BE2C (cell line): ENCODE data around the gene CCDC97.
A peak's percentile ranks its signal among the peaks of the same experiment; 100 is the strongest.

ENCODE experiments used
- DNase-seq: peaks from one replicate; pipeline ENCODE4 v3.0.0-alpha.2; 2020
- H3K27me3 ChIP-seq: fragments of 250-450 bp; sonication (Bioruptor Pico); 2 replicates; pipeline ENCODE4 v1.5.1; 2020; ENCODE audit warnings: mild to moderate bottlenecking
- H3K36me3 ChIP-seq: fragments of 250-450 bp; sonication (Bioruptor Pico); 2 replicates; pipeline ENCODE4 v1.5.1; 2020; ENCODE audit warnings: mild to moderate bottlenecking
- H3K4me1 ChIP-seq: fragments of 250-450 bp; sonication (Bioruptor Pico); 2 replicates; pipeline ENCODE4 v1.5.1; 2020
- H3K4me3 ChIP-seq: 2 replicates; pipeline ENCODE4 v1.5.1; 2011; ENCODE audit warnings: low read depth, low read length
- H3K9me3 ChIP-seq: fragments of 250-450 bp; sonication (Bioruptor Pico); 2 replicates; pipeline ENCODE4 v1.5.1; 2020
- TF ChIP-seq, protein P1 (sequence below): IDR thresholded peaks from 2 replicates; pipeline ENCODE4 v1.5.1; 2012; ENCODE audit warnings: mild to moderate bottlenecking, low read depth, low read length

The CCDC97 gene

DNA sequence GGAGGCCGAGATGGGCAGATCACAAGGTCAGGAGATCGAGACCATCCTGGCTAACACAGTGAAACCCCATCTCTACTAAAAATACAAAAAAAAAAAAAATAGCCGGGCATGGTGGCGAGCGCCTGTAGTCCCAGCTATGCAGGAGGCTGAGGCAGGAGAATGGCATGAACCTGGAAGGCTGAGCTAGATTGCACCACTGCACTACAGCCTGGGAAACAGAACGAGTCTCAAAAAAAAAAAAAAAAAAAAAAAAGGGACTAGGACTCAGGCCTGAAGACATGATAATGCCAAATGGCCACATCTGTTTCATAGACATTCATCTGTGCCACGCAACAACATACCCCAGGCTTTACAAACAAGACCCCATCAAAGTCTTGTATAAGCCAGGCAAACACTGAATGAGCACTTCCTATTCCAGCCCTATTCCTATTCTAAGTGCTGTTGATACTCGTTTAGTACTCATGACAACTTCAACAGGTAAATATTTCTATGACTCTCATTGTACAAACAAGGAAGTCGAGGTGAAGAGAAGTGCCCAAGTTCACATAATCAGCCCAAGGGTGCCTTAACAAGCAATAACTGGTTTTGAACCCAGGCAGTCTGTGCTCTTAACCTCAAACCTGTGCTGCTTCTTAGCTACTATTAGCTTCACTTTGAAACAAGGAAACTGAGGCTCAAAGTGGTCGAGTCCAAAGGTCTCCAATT lies 52.3 kb downstream of the CCDC97 start:
- Histone ChIP-seq H3K27me3 (no peaks in the 10 kb centered on the region), H3K36me3 (no peaks in the 10 kb centered on the region), H3K4me3 (no peak overlapping the region), H3K4me1 (no peaks in the 10 kb centered on the region), H3K9me3 (no peaks in the 10 kb centered on the region)
- TF ChIP-seq, protein P1, sequence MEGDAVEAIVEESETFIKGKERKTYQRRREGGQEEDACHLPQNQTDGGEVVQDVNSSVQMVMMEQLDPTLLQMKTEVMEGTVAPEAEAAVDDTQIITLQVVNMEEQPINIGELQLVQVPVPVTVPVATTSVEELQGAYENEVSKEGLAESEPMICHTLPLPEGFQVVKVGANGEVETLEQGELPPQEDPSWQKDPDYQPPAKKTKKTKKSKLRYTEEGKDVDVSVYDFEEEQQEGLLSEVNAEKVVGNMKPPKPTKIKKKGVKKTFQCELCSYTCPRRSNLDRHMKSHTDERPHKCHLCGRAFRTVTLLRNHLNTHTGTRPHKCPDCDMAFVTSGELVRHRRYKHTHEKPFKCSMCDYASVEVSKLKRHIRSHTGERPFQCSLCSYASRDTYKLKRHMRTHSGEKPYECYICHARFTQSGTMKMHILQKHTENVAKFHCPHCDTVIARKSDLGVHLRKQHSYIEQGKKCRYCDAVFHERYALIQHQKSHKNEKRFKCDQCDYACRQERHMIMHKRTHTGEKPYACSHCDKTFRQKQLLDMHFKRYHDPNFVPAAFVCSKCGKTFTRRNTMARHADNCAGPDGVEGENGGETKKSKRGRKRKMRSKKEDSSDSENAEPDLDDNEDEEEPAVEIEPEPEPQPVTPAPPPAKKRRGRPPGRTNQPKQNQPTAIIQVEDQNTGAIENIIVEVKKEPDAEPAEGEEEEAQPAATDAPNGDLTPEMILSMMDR = no peak
- DNase-seq = no peak

DNA sequence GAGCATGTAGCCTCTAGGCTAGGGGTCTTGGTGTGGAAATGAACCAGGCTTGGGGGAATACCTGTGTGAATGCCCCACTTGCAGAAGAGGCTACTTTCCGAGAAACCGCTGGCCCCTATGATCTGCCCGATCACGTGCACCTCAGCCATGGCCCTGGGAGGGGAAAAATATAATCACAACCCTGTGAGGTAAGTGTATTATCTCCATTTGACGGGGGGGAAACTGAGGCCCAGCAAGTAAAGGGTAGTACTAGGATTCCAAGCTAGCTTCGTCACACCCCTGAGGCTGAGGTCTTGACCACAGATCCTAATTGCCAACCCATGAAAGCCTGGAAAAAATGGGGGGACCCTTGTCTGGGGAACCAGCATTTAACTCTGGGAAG lies 53.4 kb downstream of the CCDC97 start:
- DNase-seq = no peak
- no peaks in the 10 kb centered on the region for H3K9me3 ChIP-seq
- no peaks in the 10 kb centered on the region for H3K36me3 ChIP-seq
- no peaks in the 10 kb centered on the region for H3K27me3 ChIP-seq
- no peaks in the 10 kb centered on the region for H3K4me1 ChIP-seq
- TF ChIP-seq, protein P1 = no peak
- peak overlapping the region; percentile 83 for H3K4me3 ChIP-seq

DNA sequence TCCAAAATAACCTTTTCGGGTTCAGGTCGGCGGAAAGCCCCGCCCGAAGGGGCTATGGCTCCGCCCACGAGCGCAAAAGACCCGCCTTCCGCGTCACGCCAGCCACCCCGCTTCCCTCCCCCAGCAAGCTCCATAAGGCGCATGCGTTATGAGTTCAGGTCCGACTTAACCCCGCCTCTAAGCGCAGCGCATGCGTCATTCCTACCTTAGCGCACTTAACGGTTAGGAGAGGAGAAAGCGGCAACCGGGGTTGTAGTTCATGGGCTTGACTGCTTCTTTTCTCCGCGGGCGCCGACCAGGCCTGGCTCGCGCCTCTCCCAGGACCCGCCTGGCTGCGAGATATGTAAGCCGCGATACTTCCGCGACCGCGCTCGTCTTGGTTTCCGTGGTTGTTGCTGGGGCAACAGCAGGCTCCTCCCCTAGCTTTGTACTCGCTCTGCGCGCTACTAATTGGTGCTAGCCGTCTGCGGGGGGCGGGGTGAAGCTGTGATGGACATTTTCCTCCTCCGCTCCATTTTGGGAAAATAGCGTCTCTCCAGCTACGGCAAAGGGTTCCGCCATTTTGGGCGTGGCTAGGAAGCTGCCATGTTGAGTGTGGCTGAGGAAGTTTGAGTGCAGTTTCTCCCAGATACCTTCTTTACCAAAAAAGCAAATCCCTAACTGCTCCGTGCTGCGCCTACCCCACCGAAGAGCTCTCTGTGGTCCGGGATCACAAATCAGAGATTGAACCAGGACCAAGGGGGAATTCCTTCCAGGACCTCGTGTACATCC lies 54.0 kb downstream of the CCDC97 start, which contains the start of gene B9D2:
B9D2 (minus strand) TSS at position 397 of the 771 bp plus-strand sequence. CDS start 630 bp downstream, outside the sequence.
- Histone ChIP-seq H3K9me3 (no peaks in the 10 kb centered on the region), H3K4me1 (no peaks in the 10 kb centered on the region), H3K27me3 (no peaks in the 10 kb centered on the region), H3K4me3 (peak within 1 kb of the TSS; percentile 83), H3K36me3 (no peaks in the 10 kb centered on the region)
- DNase-seq = peak; percentile 98
- TF ChIP-seq, protein P1 = no peak

DNA sequence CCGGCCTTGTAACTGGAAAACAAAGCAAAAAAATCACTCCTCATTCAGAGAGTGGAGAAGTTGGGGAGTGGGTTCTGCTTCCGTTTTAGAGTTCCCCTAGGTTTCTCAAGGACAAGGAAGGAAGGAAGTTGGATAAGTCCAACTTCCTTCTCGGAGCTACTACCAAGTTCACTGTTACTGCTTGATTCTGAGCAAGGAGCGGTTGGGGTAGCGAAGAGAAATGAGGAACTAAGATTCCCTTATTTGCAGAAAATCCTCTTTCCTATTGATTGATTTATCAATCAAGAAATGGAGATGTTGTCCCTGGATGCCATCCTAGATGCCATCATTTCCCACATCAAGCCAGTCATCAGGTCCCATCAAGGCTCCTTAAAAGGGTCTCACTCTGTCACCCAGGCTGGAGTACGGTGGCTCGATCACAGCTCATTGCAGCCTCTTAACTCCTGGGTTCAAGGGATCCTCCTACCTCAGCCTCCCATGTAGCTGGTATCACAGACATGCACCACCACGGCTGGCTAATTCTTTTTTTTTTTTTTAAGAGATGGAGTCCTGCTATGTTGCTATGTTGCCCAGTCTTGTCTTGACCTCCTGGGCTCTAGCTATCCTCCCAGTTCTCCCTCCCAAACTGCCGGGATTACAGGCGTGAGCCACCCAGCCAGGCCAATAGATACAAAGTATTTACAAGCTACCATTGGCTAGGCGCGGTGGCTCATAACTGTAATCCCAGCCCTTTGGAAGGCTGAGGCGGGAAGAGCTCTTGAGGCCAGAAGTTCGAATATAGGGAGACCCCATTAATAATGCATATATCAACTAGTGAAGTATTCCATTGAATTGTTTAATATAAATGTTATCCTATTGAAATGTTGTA lies 54.8 kb downstream of the CCDC97 start:
- Histone ChIP-seq H3K4me3 (peak overlapping the region; percentile 83), H3K27me3 (no peaks in the 10 kb centered on the region), H3K36me3 (no peaks in the 10 kb centered on the region), H3K4me1 (no peaks in the 10 kb centered on the region), H3K9me3 (no peaks in the 10 kb centered on the region)
- TF ChIP-seq, protein P1 = no peak
- no peak for DNase-seq

DNA sequence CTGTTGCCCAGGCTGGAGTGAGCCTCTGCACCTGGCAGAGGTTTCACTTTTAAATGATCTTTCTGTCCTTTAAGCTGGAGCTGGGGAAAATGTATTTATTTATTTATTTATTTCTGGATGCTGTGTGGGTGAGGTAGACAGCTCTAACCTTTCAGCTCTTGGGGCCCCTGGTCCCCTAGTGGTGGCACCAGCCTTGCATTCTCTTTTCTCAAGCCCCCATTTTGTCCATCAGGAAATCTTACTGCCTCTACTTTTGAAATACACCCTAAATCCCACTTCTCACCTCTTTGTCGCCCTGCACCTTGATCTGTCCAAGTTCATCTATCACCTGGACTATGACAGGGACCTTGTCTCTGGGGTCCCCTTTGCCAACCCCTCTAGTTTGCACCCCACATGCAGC lies 56.1 kb downstream of the CCDC97 start:
- DNase-seq = no peak
- no peaks in the 10 kb centered on the region for H3K36me3 ChIP-seq
- H3K4me3 ChIP-seq = no peak overlapping the region
- H3K9me3 ChIP-seq = no peaks in the 10 kb centered on the region
- no peaks in the 10 kb centered on the region for H3K4me1 ChIP-seq
- no peaks in the 10 kb centered on the region for H3K27me3 ChIP-seq
- TF ChIP-seq, protein P1 = peak; percentile 40
